Measurements from ENCODE around the gene OSBPL2. TPM values are rescaled to one million over a fixed set of nuclear protein-coding genes. Genes with fewer than 3 reads are reported as not detected.

The OSBPL2 gene
- total RNA-seq, 1 donor: 21.1 TPM

DNA sequence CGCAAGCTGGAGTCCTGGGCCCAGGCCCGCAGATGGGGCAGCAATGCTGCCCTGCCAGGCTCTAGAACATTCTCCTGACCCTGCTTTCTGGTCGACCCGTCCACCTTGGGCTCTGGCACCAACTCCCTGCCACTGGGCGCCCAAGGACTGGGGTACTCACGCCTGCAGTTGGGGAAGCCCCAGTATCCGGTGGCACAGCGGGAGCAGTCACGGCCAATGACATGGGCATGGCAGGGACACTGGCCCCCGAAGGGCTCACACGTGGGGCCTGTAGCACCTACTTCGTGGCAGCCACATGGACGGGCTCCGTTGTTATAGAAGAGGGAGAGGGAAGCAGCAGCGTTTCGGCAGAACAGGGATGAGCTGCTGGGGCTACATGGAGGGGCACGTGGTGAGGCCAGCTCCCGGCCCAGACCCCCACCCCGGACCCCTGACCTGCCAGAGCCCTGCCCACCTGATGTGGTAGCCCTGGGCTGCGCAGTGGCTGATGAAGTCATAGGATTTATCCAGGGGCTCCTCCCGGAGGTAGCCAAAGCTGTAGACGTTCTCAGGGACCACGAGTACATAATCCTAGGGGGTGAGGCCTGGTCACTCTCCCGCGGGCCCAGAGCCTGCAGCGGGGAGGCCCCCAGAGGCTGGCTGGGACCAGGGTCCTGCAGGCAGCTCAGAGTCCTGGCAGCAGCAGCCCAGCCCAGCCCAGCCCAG lies 90.5 kb downstream of the OSBPL2 start:
- no peak for DNase-seq (ENCODE audit: low read depth)
- TF ChIP-seq, protein P1, sequence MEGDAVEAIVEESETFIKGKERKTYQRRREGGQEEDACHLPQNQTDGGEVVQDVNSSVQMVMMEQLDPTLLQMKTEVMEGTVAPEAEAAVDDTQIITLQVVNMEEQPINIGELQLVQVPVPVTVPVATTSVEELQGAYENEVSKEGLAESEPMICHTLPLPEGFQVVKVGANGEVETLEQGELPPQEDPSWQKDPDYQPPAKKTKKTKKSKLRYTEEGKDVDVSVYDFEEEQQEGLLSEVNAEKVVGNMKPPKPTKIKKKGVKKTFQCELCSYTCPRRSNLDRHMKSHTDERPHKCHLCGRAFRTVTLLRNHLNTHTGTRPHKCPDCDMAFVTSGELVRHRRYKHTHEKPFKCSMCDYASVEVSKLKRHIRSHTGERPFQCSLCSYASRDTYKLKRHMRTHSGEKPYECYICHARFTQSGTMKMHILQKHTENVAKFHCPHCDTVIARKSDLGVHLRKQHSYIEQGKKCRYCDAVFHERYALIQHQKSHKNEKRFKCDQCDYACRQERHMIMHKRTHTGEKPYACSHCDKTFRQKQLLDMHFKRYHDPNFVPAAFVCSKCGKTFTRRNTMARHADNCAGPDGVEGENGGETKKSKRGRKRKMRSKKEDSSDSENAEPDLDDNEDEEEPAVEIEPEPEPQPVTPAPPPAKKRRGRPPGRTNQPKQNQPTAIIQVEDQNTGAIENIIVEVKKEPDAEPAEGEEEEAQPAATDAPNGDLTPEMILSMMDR (IDR thresholded peaks at IDR 0.05; ENCODE audit: insufficient read depth, low read length): no peak
- no peak overlapping the region for H3K4me3 ChIP-seq (ENCODE audit: low read depth, low read length)

DNA sequence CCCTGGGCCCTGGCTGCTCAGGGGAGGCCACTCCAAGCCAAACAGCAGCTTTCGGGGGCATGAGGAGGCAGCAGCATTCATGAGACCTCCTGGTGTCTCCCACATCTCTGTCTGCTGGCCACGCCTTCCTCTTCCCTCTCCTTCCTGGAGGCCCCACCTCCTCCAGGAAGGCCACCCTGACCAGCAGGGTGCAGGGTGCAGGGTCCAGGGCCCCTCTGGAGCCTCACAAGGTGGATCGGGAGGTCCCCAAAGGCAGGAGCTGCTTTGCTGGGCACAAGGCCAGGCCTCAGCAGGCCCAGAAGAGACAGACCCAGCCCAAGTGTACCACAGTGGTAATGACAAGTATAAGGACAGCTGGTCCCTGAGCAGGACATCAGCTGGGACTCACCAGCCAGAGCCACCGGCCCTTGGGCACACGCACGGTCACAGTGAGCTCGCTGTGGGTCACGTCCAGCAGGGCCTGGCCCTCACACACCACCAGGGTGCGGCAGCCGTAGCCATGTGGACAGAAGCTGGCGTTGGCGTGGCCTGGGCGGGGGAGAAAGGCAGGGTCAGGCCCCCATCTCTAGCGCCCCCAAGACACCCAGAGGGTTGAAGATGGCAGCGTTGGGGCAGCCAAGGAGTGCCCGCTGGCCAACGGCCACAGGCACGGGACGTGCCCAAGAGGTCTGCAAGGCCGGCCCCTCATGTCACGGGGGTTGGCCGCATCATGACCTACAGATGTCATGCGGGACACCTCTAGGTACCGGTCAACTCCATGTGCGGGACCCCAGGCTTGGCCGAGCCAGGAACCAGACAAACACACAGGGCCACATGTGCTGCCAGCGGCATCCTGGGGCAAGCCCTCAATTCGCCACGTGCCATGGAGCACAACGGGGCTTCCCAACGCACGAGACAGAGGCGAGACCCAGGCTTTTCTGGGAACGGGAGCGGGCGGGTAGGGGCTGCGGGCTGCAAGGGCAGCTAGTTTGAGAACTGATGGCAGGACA lies 91.4 kb downstream of the OSBPL2 start:
- DNase-seq (ENCODE audit: low read depth): no peak
- TF ChIP-seq, protein P1 (IDR thresholded peaks at IDR 0.05; ENCODE audit: insufficient read depth, low read length): no peak
- no peak overlapping the region for H3K4me3 ChIP-seq (ENCODE audit: low read depth, low read length)

DNA sequence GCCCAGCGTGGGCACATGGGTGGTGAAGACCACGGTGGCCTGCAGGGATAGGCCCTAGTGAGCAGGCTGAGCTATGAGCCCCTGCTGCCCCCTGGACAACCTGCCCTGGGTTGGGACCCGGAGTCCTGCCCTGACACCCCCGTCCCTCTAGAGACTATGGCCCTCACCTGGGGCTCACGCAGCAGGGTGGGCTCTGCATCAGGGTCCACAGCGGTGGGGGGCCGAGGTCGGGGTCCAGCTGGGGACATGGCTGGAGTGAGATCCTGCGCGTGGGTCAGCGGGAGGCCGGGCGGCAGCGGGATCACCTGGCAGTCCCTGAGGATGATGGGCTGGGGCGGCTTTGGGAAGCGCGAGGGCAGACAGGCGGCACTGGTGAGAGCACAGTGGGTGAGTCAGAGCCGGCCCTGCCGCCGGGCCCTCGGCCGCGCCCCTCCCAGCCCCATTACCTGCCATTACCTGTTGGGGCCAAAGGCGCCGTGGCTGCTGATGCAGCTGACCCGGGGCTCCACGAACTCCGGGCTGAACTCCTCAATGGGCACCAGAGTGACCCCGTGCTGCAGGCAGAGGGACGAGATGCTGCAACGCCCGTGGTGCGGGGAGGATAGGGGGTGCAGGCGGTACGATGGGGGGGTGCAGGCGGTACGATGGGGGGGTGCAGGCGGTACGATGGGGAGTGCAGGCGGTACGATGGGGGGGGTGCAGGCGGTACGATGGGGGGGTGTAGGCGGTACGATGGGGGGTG lies 92.4 kb downstream of the OSBPL2 start:
- H3K4me3 ChIP-seq (ENCODE audit: low read depth, low read length): no peak overlapping the region
- TF ChIP-seq, protein P1 (IDR thresholded peaks at IDR 0.05; ENCODE audit: insufficient read depth, low read length): no peak
- no peak for DNase-seq (ENCODE audit: low read depth)

DNA sequence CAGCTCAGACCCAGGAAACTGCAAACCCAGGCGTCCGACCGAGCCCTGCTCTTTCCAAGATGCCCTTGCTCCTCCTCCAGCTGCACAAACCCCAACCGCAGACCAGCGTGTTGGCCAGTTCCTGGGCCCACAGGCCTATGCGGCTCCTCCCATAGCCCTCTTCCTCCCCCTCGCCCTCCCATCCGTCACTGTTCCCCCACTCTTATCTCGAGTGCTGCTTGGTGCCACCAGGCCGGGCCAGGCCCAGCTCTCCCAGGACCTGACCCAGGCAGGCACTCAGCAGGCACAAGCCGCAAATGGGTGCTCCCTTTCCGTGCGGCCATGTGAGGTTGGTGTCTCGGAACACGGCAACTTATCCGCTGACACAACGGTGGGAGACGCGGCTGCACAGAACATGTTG lies 93.0 kb downstream of the OSBPL2 start:
- no peak overlapping the region for H3K4me3 ChIP-seq (ENCODE audit: low read depth, low read length)
- TF ChIP-seq, protein P1 (IDR thresholded peaks at IDR 0.05; ENCODE audit: insufficient read depth, low read length): no peak
- DNase-seq (ENCODE audit: low read depth): no peak

DNA sequence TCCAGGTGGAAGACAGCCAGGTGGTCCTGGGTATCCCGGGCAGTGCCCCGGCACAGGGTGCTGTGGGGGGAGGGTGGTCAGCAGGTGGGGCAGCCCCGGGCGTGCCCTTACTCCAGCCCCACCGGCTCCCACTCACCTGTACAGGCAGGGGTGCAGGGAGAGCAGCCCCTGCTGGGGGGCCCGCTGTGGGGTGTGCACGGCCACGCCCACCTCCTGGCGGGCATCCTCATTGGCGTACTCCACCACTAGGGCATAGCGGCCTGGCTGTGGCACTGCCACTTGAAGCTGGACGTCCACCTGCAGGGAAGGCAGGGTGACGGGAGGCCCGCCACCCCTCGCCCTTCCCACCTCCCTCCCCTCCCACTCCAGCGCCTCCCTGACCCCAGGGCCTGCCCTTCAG lies 94.1 kb downstream of the OSBPL2 start:
- no peak for DNase-seq (ENCODE audit: low read depth)
- TF ChIP-seq, protein P1 (IDR thresholded peaks at IDR 0.05; ENCODE audit: insufficient read depth, low read length): no peak
- no peak overlapping the region for H3K4me3 ChIP-seq (ENCODE audit: low read depth, low read length)

DNA sequence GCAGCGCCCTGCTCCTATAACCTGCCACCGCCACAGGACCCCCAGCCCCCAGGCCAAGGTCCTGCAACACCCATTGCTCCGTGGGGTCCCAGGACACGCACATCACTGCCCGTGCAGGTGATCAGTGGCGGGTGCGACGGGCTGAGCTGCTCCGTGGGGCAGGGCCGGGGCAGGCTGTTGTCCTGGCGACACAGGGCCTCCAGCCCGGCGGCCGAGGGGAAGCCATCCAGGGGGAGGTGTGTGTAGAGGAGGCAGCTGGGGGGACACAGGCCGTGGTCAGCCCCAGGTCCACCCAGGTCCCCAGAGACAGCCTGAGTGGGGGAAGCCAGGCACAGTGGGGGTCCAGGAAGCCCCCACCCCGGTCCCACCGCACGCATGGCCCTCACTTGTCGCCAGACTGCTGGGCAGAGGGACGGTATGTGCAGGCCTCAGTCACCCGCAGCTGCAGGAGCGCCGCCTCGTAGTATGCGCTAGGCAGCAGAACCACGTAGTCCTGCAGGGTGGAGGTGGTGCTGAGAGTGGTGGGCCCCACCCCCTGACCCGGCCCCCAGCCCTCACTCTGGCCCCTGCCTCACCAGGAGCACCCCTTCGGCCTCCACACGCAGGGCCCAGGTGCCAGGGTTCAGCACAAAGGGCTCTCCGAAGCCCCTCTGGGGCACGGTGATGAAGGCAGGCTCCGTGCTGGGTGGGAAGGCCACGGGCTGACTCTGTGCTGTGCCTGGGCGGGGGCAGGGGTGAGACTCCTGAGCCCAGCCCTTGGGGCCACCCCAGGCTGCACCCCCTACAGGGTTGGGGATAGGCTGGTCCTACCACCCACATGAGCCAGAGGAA lies 94.9 kb downstream of the OSBPL2 start:
- TF ChIP-seq, protein P1 (IDR thresholded peaks at IDR 0.05; ENCODE audit: insufficient read depth, low read length): no peak
- no peak overlapping the region for H3K4me3 ChIP-seq (ENCODE audit: low read depth, low read length)
- DNase-seq (ENCODE audit: low read depth): no peak
